Measurements from ENCODE around the gene FBXL7.

Gene FBXL7

GRCh38 chr5:15502208-15502607 is 2.2 kb downstream of the FBXL7 start:
- DNase-seq (ENCODE audit: low read depth) = no peak

GRCh38 chr5:15506146-15506545 is 6.2 kb downstream of the FBXL7 start:
- no peak for DNase-seq (ENCODE audit: low read depth)

GRCh38 chr5:15506897-15507296 is 6.9 kb downstream of the FBXL7 start:
- no peak for DNase-seq (ENCODE audit: low read depth)

- no peak for DNase-seq (ENCODE audit: low read depth)
Observed at GRCh38 chr5:15510092-15510491, 10.1 kb downstream of the FBXL7 start.

GRCh38 chr5:15510831-15511230 is 10.9 kb downstream of the FBXL7 start:
- no peak for DNase-seq (ENCODE audit: low read depth)

- no peak for DNase-seq (ENCODE audit: low read depth)
Observed at GRCh38 chr5:15513431-15513830, 13.5 kb downstream of the FBXL7 start.

- DNase-seq (ENCODE audit: low read depth) = no peak
Observed at GRCh38 chr5:15513911-15514310, 13.9 kb downstream of the FBXL7 start.

- DNase-seq (ENCODE audit: low read depth) = no peak
Observed at GRCh38 chr5:15515229-15515628, 15.2 kb downstream of the FBXL7 start.

- DNase-seq (ENCODE audit: low read depth) = no peak
Observed at GRCh38 chr5:15516486-15516885, 16.5 kb downstream of the FBXL7 start.

- DNase-seq (ENCODE audit: low read depth) = no peak
Observed at GRCh38 chr5:15518786-15519185, 18.8 kb downstream of the FBXL7 start.

GRCh38 chr5:15520856-15521255 is 20.9 kb downstream of the FBXL7 start:
- no peak for DNase-seq (ENCODE audit: low read depth)

- no peak for DNase-seq (ENCODE audit: low read depth)
Observed at GRCh38 chr5:15521381-15522186, 21.6 kb downstream of the FBXL7 start.

GRCh38 chr5:15522187-15522520 is 22.2 kb downstream of the FBXL7 start:
- DNase-seq (ENCODE audit: low read depth) = no peak

GRCh38 chr5:15524712-15525111 is 24.7 kb downstream of the FBXL7 start:
- no peak for DNase-seq (ENCODE audit: low read depth)

GRCh38 chr5:15525703-15526275 is 25.8 kb downstream of the FBXL7 start:
- no peak for DNase-seq (ENCODE audit: low read depth)

GRCh38 chr5:15526413-15526812 is 26.4 kb downstream of the FBXL7 start:
- no peak for DNase-seq (ENCODE audit: low read depth)

- DNase-seq (ENCODE audit: low read depth) = no peak
Observed at GRCh38 chr5:15528476-15528875, 28.5 kb downstream of the FBXL7 start.

GRCh38 chr5:15529013-15529412 is 29.0 kb downstream of the FBXL7 start:
- DNase-seq (ENCODE audit: low read depth) = no peak

GRCh38 chr5:15529821-15530220 is 29.8 kb downstream of the FBXL7 start:
- no peak for DNase-seq (ENCODE audit: low read depth)

- DNase-seq (ENCODE audit: low read depth) = no peak
Observed at GRCh38 chr5:15533129-15533893, 33.3 kb downstream of the FBXL7 start.

GRCh38 chr5:15535938-15536337 is 36.0 kb downstream of the FBXL7 start:
- no peak for DNase-seq (ENCODE audit: low read depth)

GRCh38 chr5:15538516-15538915 is 38.5 kb downstream of the FBXL7 start:
- DNase-seq (ENCODE audit: low read depth) = no peak

- no peak for DNase-seq (ENCODE audit: low read depth)
Observed at GRCh38 chr5:15539951-15540350, 40.0 kb downstream of the FBXL7 start.

Measured in stimulated activated CD8-positive, alpha-beta memory T cell treated with anti-CD3 and anti-CD28 coated beads, Interleukin-15, amount 100 ng/mL, for 24 hours (primary cell).